ENCODE results near the gene APC2. TPM values are rescaled to one million over a fixed set of nuclear protein-coding genes. Genes with fewer than 3 reads are reported as not detected.
A peak's percentile ranks its signal among the peaks of the same experiment; 100 is the strongest.

Gene APC2
- total and polyA plus RNA-seq, 7 donors: 0.01 to 0.06 (median 0.04) TPM; not detected in 1

DNA sequence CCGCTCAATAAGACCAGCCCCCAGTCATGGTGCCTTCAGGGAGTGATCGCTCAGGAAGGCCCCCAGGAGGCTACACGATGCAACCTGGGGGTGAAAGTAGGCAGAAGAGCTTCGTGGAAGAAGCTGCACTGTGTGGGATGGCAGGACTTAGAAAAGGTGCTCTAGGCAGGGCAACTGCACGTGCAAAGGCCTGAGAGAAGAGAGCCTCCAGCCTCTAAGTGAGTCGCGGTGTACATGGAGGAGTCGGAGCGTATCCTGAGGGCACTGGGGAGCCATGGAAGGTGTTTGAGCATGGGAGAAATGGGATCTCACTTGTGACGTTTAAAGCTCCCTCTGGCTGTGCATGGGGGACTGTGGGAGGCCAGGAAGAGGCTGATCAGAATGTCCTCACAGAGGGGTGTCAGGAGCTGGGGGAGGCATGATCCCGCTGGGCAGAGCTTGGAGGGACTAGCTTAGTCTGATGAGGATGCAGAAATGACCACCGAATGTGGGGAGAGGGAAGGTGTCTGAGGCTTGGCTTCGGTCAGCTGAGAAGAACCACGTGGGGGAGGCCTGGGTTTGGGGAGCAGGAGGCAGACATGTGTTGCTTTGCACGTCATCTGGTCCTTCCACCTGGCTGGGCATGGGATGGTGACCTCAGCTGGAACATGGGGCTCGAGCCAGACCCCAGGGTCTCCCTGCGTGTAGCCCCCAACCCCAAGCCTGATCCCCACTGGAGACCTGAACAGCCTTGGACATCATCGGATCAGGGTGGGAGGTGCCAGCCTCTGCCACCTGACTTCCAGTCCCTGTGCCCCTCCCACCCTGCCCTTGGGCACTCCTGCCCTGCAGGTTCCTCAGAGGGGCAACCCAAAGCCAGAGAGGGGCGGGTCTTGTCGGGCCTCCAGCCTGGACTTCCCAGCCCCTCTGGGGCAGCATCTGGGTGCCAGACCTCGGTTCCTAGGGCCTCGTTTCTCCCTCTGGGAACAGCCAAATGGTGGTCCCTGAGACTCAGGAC, 1.1 kb downstream of the APC2 start:
- whole genome bisulfite sequencing, 3 donors: 49 to 56% (median 54%) methylated on average over 21 to 22 of the region's 22 CpGs
- peaks cover 0 to 95% (median 69%) of the 10 kb centered on the region in 3 donors for H3K27me3 ChIP-seq (ENCODE audit: insufficient read depth in 3 of 3, low read length in 2 of 3)
- no peak for ATAC-seq
- H3K9me3 ChIP-seq: no peaks in the 10 kb centered on the region
- intact Hi-C loops (cut with DNase I): no loop called here
- H3K27ac ChIP-seq: no peak overlapping the region
- no peak overlapping the region for H3K4me3 ChIP-seq
- no peaks in the 10 kb centered on the region for H3K36me3 ChIP-seq (ENCODE audit: insufficient read depth in 1 of 2, low read depth in 1 of 2)
- no peak for DNase-seq
- TF ChIP-seq, protein P1, sequence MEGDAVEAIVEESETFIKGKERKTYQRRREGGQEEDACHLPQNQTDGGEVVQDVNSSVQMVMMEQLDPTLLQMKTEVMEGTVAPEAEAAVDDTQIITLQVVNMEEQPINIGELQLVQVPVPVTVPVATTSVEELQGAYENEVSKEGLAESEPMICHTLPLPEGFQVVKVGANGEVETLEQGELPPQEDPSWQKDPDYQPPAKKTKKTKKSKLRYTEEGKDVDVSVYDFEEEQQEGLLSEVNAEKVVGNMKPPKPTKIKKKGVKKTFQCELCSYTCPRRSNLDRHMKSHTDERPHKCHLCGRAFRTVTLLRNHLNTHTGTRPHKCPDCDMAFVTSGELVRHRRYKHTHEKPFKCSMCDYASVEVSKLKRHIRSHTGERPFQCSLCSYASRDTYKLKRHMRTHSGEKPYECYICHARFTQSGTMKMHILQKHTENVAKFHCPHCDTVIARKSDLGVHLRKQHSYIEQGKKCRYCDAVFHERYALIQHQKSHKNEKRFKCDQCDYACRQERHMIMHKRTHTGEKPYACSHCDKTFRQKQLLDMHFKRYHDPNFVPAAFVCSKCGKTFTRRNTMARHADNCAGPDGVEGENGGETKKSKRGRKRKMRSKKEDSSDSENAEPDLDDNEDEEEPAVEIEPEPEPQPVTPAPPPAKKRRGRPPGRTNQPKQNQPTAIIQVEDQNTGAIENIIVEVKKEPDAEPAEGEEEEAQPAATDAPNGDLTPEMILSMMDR (IDR thresholded peaks at IDR 0.05): no peak
- no peaks in the 10 kb centered on the region for H3K4me1 ChIP-seq

DNA sequence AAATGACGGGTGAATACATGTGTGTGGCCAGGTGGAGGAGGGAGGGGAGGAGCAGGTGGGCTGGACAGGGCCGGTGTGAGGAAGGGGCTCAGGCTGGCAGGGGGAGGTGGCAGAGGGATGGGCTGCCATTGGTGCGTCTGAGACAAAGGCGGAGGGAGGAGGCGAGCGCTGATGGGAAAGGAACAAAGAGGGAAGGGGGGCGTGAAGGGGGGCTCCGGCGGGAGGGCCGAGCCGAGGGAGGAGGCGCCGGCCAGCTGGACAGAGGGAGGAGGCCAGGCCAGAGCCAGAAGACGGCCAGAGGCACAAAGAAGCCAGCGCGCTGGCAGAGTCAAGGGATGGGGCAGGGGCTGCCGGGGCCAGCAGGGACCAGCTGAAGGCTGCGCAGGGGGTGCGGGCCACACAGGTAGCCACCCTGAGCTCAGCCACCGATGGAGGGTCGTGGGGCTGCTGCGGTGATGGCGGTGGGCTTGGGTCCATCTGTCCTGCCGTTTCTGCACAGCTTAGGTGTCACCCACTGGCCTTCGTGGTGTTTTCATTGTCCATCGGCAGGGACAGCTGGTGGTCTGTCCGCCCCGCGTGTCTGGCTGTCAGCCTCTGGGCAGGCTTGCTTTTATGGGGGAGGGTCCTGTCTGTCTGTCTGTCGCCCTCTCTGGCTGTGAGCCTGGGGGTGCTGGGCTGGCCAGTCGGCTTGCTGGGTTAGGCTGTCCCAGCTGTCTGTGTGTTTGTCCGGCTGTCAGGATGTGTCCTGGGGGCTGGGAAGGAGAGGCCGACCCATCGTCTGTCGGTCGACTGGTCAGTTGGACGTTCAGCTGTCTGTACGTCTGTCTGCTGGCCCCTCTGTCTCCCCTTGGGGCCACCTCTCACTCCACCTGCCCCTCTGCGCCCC, 2.2 kb downstream of the APC2 start:
- 8 to 14% (median 13%) methylated on average over 30 to 39 of the region's 39 CpGs for WGBS, 3 donors
- Histone ChIP-seq H3K4me3 (no peak overlapping the region), H3K4me1 (no peaks in the 10 kb centered on the region), H3K27me3 (ENCODE audit: insufficient read depth in 3 of 3, low read length in 2 of 3) (peaks cover 0 to 95% (median 69%) of the 10 kb centered on the region in 3 donors), H3K9me3 (no peaks in the 10 kb centered on the region), H3K36me3 (ENCODE audit: insufficient read depth in 1 of 2, low read depth in 1 of 2) (no peaks in the 10 kb centered on the region), H3K27ac (no peak overlapping the region)
- TF ChIP-seq, protein P1 (IDR thresholded peaks at IDR 0.05): no peak
- DNase-seq (no peak), ATAC-seq (no peak)
- intact Hi-C loops (cut with DNase I): no loop called here

DNA sequence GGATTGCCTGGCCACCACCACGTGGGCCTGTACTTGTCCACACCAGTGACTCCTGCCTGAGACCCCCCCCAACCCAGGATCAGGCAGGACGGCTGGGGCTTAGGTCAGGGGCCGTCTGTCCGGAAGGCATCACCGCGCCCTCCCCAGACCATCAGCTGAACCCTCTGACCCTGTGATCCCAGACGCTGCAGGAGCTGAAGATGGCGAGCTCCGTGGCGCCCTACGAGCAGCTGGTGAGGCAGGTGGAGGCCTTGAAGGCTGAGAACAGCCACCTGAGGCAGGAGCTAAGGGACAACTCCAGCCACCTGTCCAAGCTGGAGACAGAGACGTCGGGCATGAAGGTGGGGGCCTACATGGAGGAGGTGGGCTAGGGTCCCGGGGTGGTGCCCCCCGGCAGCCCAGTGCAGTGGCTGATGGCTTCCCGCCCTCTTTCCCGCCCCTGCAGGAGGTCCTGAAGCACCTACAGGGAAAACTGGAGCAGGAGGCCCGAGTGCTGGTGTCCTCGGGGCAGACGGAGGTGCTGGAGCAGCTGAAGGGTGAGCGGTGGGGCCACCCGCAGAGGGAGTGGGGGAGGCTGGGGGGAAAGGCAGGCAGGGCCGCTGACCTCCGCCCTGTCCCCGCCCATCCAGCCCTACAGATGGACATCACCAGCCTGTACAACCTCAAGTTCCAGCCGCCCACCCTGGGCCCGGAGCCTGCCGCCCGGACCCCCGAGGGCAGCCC, 3.0 kb downstream of the APC2 start:
- Histone ChIP-seq H3K36me3 (ENCODE audit: insufficient read depth in 1 of 2, low read depth in 1 of 2) (no peaks in the 10 kb centered on the region), H3K9me3 (no peaks in the 10 kb centered on the region), H3K4me1 (no peaks in the 10 kb centered on the region), H3K4me3 (no peak overlapping the region), H3K27me3 (ENCODE audit: insufficient read depth in 3 of 3, low read length in 2 of 3) (peaks cover 0 to 95% (median 66%) of the 10 kb centered on the region in 3 donors), H3K27ac (no peak overlapping the region)
- DNase-seq (peak in 1 of 2 donors; percentile 48), ATAC-seq (no peak)
- TF ChIP-seq, protein P1 (IDR thresholded peaks at IDR 0.05): no peak
- intact Hi-C loops (cut with DNase I): no loop called here
- WGBS, 3 donors: 24 to 36% (median 29%) methylated on average over 26 to 30 of the region's 30 CpGs

DNA sequence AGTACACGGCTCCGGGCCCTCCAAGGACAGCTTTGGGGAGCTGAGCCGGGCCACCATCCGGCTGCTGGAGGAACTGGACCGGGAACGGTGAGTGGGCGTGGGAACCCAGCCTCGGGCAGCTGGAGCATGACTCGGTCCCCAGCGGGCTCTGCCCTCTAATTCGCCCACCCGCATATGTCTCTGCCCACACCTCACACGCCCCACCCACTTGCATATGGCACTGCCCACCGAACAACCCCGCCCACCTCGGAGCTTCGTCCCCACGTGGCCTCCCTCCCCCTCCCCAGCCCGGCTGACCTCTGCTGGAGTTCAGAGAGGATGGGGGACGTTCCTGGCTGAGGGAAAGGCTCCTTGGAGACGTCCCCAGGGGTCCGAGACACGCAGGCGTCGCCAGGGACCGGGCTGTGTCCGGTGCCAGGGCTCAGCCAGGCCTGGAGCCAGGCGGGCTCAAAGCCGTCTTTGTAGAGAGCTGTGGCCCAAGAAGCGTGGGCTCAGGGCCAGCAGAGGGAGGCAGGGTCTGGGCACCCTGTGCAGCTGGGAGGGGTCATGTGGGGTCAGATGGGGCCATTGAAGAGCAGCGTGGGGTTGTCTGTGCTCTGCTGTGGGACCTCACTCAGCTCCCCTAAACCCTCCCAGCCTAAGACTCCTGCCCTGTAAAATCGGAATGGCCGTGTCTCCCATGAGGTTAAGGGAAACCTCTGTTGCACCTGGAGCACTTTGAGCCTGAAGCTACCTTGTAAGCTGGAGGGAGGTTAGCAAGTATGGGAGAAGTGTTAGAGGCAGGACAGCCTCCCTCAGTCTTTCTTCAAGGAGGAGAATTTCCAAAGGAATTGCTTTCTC, 3.8 kb downstream of the APC2 start:
- TF ChIP-seq, protein P1 (IDR thresholded peaks at IDR 0.05): no peak
- no peaks in the 10 kb centered on the region for H3K9me3 ChIP-seq
- no peaks in the 10 kb centered on the region for H3K4me1 ChIP-seq
- peaks cover 0 to 96% (median 66%) of the 10 kb centered on the region in 3 donors for H3K27me3 ChIP-seq (ENCODE audit: insufficient read depth in 3 of 3, low read length in 2 of 3)
- intact Hi-C loops (cut with DNase I): no loop called here
- no peaks in the 10 kb centered on the region for H3K36me3 ChIP-seq (ENCODE audit: insufficient read depth in 1 of 2, low read depth in 1 of 2)
- ATAC-seq: peak in 2 of 4 donors; percentile 19
- H3K27ac ChIP-seq: no peak overlapping the region
- WGBS, 3 donors: 4 to 9% (median 6%) methylated on average over 31 to 33 of the region's 33 CpGs
- peak in 1 of 2 donors; percentile 61 for DNase-seq
- H3K4me3 ChIP-seq: no peak overlapping the region
